Brain pericyte (primary cell): Measurements from ENCODE around the gene TBL1XR1.
"Not testable (repeated sequence)": the region's sequence is repeated elsewhere in the genome, so short reads cannot be mapped to it uniquely, and the experiment has no call there.

Experiments
- DNase-seq: peaks from one replicate; pipeline ENCODE4 v3.0.0-alpha.2; 2012; ENCODE audit warnings: low read depth, low spot score

TBL1XR1 gene

GRCh38 chr3:177141899-177142646 lies 55.2 kb downstream of the TBL1XR1 start:
- no peak for DNase-seq

- DNase-seq: no peak
Measured at GRCh38 chr3:177141471-177141870, 55.8 kb downstream of the TBL1XR1 start.

- DNase-seq: not testable (repeated sequence)
Measured at GRCh38 chr3:177139220-177139619, 58.1 kb downstream of the TBL1XR1 start.

- DNase-seq: no peak
Measured at GRCh38 chr3:177137774-177138705, 59.2 kb downstream of the TBL1XR1 start.

GRCh38 chr3:177136741-177137140 lies 60.5 kb downstream of the TBL1XR1 start:
- no peak for DNase-seq

- DNase-seq: no peak
Measured at GRCh38 chr3:177135841-177136492, 61.3 kb downstream of the TBL1XR1 start.

GRCh38 chr3:177134816-177135210 lies 62.5 kb downstream of the TBL1XR1 start:
- no peak for DNase-seq

- DNase-seq: no peak
Measured at GRCh38 chr3:177133860-177134815, 63.1 kb downstream of the TBL1XR1 start.

GRCh38 chr3:177131927-177132636 lies 65.2 kb downstream of the TBL1XR1 start:
- no peak for DNase-seq

GRCh38 chr3:177127008-177127407 lies 70.3 kb downstream of the TBL1XR1 start:
- DNase-seq: no peak

- DNase-seq: no peak
Measured at GRCh38 chr3:177126015-177126773, 71.1 kb downstream of the TBL1XR1 start.

- DNase-seq: no peak
Measured at GRCh38 chr3:177124882-177125281, 72.4 kb downstream of the TBL1XR1 start.

GRCh38 chr3:177123822-177124221 lies 73.5 kb downstream of the TBL1XR1 start:
- no peak for DNase-seq

- no peak for DNase-seq
Measured at GRCh38 chr3:177122183-177122856, 75.0 kb downstream of the TBL1XR1 start.

GRCh38 chr3:177119829-177120228 lies 77.5 kb downstream of the TBL1XR1 start:
- no peak for DNase-seq

- DNase-seq: no peak
Measured at GRCh38 chr3:177114253-177114652, 83.0 kb downstream of the TBL1XR1 start.

GRCh38 chr3:177111541-177111949 lies 85.7 kb downstream of the TBL1XR1 start:
- DNase-seq: no peak

GRCh38 chr3:177110895-177111294 lies 86.4 kb downstream of the TBL1XR1 start:
- DNase-seq: no peak

GRCh38 chr3:177110386-177110785 lies 86.9 kb downstream of the TBL1XR1 start:
- DNase-seq: no peak
